CD4-positive, alpha-beta T cell treated with Interleukin-10 for 1 hour (primary cell): ENCODE results near the gene HDGFL3.
"Not testable (repeated sequence)": the region's sequence is repeated elsewhere in the genome, so short reads cannot be mapped to it uniquely, and the experiment has no call there.

Experiments used
- DNase-seq: peaks from one replicate; pipeline ENCODE4 v3.0.0-alpha.2; 2020

Gene HDGFL3

DNA sequence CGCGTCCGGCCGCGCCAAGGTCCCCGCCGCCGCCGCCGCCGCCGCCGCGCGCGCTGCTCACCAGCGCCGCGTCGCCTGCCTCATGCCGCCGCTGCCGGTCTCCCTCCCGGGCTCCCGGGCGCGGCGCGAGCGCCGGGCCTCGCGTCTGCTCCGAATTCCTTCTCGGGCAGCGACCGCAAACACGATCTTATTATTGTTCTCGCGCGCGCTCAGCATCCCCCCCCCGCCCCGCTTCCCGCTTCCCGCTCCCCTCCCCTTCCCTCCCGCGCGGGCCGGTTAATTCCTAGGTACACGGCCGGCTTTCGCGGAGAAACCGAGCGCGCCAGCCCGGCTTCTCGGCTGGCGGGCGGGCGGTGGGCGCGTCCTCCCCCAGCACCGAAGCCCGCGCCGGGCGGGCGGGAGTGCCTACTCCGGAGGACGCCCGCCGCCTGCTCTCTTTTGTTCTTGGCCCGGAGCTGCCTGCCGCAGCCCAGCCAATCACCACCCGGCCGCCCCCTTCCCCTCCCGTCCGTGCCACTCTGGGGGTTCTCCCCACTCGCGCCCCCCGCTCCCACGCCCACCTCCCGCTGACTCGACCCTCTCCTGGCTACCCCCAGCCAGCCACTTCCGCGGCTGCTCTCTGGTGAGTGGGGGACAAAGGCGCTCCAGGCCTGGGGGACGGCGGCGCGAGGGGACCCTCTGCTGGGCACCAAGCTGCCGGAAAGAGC, at the start of gene HDGFL3:
Gene HDGFL3 (minus strand): TSS at position 164 of the 707 bp plus-strand sequence. CDS start 409 bp downstream, outside the sequence.
- DNase-seq = peak; percentile 24

DNA sequence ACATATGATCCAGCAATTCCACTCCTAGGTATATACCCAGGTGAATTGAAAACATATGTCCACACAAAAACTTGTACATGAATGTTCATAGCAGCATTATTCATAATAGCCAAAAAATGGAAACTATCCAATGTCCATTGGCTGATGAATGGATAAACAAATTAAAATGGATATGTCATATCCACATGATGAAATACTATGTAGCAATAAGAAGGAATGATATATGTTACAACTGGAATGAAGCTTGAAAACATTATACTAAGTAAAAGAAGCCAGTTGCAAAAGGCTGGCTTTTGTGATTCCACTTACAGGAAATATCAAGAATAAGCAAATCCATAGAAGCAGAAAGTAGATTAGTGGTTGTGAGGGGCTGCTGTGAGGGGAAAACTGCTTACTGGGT, 43.2 kb upstream of the HDGFL3 start:
- no peak for DNase-seq

DNA sequence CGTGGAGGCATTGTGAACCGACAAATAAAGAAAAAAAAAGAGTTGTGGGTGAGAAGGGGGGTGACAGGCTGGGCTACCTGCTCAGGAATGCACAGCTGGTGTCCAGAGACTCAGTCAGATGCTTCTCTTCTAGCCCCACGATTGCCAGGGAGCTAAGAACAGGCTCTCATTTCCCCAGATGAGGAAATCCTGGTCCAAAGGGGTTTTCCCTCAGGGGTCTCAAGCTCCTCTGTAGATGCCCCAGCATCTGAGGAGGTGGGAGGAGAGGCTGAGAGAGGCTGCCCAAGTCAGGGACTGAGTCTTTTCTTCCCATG, 41.4 kb upstream of the HDGFL3 start:
- no peak for DNase-seq

DNA sequence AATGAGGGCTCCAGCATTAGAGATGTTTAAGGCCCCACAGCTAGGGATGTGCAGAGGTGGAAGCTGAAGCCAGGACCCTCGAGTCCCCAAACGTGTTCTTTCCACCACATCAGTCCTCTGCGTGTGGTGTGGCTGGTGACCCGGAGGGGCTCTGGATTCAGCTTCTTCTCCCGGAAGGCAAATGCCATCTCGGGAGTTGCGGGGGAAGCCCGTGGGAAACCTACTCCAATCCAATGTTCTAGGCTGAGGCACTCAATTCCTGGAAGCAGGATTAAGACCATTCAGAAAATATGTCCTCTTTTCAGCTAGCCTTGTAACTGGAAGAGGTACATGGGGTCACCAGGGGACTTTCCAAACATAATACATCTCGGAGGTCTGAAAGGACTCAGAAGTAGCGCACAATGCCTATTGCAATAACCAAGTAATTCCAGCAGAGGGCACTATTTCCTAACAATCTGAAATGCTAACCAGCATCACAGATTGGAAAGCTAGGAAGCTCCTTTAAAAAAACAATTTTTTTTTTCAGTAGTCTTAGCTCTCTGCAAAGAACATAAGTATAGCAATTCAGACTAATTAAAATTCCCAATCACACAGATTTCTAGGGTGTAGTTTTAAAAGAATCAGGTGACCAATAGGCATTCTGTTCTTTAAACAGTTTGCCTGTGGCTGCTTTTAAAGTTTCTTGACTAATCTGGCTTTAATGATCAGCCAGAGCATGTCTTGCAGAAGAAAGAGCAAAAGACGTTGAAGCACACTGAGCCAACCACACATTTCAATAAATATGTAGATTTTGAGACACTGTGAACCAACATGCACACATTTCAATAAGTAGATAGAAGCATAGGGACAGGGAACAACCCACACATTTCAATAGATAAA, 40.8 kb upstream of the HDGFL3 start:
- peak; percentile 53 for DNase-seq

DNA sequence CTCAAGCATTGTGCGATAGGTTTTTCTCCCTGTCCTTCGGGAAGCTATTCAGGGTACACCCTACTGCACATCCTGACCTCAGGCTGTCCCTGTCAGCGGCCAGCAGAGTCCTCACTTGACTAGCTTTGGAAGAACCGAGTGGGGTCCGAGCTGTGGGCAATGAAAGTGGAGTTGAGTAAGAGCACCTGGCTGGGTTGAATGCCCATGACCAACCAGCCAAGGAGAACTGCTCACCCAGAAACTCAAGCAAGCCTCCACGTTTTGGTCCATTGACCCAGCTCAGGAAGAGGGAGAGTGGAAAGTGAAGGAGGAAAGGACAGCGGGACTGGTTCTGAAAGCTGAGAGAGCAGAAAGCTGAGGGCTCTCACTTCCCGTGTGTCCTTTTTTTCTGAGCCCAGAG, 36.0 kb upstream of the HDGFL3 start:
- no peak for DNase-seq

DNA sequence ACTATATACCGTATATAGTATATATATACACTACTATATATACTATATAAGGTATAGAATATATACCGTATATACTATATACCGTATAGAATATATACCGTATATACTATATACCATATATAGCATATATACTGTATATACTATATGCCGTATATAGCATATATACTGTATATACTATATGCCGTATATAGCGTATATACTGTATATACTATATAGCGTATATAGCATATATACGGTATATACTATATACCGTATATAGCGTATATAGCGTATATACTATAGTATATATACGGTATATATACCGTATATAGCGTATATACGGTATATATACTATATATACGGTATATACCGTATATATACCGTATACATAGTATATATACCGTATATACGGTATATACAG, 22.6 kb upstream of the HDGFL3 start:
- DNase-seq = no peak

DNA sequence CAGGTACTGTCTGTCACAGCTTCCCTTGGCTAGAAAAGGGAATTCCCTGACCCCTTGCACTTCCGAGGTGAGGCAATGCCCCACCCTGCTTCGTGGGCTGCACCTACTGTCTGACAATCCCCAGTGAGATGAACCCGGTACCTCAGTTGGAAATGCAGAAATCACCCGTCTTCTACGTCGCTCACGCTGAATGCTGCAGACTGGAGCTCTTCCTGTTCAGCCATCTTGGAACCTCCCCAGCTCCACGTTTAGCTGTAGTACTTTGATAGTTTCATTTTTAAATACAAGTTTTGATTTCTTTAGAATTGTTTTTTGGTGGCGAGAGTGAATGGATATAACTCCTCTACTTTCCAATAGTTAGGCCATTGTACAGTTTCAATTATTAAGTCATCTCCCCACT, 17.8 kb upstream of the HDGFL3 start:
- DNase-seq = no peak

DNA sequence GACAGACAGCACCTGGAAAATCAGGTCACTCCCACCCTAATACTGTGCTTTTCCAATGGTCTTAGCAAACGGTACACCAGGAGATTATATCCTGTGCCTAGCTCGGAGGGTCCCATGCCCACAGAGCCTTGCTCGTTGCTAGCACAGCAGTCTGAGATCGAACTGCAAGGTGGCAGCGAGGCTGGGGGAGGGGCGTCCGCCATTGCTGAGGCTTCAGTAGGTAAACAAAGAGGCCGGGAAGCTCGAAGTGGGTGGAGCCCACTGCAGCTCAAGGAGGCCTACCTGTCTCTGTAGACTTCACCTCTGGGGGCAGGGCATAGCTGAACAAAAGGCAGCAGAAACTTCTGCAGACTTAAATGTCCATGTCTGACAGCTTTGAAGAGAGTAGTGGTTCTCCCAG, 14.2 kb upstream of the HDGFL3 start:
- DNase-seq = not testable (repeated sequence)

DNA sequence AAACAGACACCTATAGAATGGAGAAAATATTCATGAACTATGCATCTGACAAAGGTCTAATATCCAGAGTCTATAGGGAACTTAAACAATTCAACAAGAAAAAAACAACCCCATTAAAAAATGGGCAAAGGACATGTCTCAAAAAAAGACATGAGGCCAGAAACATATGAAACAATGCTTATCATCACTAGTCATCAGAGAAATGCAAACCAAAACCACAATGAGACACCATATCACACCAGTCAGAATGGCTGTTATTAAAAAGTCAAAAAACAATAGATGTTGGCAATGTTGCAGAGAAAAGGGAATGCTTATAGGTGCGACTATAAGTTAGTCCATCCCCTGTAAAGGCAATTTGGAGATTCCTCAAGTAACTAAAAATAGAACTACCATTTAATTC, 11.4 kb upstream of the HDGFL3 start:
- DNase-seq = no peak

DNA sequence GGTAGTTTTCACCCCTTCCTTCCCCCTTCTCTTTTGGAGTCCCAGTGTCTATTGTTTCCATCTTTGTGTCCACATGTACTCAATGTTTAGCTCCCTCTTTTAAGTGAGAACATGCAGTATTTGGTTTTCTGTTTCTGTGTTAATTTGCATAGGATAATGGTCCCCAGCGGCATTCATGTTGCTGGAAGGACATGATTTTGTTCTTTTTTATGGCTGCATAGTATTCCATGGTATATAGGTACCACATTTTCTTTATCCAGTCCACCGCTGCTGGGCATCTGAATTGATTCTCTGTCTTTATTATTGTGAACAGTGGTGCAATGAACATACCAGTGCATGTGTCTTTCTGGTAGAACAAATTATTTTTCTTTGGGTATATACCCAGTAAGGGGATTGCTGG, 7.7 kb upstream of the HDGFL3 start:
- no peak for DNase-seq

DNA sequence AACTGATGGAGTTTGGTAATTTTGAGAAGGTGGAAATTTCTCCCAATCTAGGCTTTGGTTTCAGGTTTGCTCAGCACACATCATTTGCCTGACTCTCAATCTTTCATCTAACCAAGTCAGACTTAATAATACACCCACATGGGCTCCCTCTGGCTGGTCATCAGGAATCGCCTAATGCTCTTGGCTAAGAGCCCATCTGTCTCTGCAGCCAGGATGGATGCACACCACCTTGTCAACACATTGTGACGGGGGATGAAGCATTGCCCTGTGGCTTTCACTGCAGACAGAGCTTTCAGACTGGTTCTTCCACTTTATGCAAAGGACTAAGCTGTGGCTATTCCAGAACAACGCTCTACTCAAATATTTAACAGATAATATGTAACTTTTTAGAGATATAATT, 3.0 kb upstream of the HDGFL3 start:
- DNase-seq = no peak

DNA sequence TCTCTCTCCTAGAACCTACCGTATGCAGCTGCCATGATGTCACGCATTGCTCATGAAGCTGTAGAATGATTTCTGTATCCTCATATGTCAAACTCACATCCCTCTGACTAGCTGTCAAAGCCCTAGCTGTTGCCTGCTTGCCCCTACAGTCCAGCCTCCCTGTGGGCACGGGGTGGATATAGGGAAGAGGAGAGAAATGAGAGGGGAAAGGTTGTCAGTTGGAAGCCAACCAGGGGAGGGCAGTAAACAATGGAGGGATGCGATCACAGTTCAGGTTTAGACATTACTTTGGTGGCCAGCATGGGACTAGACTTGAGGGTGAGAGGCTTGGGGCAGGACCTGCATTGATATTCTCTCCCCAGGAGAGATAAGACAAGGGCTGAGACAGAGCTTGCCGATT, 1.7 kb upstream of the HDGFL3 start:
- DNase-seq = no peak

DNA sequence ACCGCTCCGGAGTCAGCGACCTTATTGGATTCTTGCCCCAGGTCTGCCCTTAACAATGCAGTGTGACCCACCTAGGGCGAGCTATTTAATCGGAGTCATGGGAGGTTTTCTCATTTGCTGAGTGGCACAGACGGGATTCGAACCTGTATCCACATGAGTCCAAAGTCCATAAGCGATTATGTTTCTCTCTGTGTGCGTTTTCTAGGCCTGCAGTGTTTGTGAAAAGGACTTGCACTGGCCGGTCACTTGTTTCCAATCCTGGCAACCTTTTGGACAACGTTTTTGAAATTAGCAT, 691 bp upstream of the HDGFL3 start:
- DNase-seq = no peak

DNA sequence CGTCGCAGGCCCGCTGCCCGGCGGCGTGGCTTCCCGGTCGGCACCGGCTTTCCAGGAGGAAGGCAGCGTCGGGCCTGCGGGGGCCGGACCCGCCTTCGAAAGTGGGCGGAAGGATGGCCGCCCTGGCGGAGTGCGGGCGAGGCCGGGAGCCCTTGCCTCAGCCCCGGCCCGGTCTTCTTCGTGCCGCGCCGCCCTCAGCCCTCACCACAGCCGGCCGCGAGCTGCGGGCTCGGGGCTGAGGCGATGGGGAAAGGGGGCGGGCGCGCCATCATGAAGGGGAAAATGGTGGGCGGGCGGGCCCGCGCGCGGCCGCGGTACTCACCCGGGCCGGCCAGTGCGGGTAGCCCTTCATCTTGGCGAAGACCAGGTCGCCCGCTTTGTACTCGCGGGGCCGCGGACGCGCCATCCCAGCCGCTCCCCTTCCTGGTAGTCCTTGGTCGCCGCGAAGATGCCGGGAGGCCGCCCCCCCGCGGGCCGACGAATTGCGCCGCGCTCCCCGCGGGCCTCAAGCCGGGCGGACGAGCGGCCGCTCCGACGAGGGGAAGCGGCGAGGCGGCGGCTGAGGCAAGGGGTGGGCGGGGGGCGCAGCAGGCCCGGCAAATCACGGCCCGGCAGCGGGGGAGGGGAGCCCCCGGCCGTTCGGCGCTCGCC, 489 bp downstream of the HDGFL3 start:
- no peak for DNase-seq

DNA sequence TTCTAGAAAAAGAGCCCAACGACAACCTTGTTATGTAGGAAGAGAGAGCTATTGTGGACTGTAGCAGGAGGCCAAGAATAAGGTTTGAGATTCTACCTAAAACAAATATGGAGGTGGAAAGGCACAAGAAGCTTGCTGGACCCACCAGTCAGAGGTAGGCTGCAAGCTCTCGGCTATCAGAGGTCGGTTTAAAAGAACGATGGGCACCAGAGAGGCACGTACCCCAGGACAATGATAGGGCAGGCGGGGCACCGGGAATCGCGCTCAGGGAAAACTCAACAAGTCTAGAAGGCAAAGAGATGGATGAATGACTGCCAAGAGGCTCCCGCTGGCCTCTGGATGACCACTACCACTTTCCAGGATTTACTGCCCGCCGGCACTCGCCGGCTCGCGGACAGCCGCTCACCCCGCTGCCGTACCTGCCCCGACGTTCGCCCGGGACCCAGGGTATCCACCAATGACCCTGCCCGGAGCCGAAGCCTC, 1.1 kb downstream of the HDGFL3 start:
- no peak for DNase-seq

DNA sequence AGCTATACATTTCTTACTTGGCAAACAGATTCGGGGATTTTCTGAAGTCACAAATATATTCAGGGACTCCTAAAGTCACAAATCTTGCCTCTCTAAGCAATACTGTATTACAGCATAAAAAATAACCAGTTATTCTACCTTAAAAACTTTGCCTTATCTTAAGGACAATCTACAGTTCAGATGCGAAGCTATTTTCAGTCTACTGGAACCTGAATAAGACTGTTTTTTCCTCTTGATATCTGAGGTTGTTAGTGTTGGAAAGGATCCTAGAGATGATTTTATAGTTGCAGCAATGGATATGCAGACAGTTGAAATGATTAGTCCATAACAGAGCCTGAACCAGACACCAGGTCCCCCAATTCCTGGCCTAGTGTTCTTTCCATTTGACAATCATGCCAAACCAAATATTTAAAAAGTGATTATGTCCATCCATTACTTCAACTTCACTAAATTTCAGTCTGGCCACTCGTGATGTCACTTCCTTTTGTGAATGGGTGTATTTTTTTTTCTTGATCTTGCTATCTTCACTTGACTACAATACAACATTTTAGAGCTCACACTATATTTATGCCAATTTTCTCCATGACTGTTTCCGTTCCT, 1.8 kb downstream of the HDGFL3 start:
- DNase-seq = no peak

DNA sequence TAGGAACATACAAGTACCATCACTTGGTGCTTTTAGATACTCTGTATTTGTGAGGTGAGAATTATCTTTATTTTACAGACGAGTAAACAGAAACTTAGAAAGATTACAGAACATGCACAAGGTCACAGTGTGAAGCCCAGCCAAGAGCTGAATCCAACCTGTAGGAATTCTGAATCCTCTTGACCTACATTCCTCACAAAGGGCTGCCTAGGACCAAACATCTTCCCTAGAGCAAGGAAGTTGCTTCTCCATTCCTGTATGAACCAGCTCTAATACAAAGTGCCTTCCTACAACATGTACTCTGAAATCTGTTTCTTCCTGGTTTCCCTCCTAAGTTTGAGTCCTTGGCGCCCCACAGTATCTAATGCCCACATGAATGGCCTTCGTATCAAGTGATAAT, 2.9 kb downstream of the HDGFL3 start:
- no peak for DNase-seq

DNA sequence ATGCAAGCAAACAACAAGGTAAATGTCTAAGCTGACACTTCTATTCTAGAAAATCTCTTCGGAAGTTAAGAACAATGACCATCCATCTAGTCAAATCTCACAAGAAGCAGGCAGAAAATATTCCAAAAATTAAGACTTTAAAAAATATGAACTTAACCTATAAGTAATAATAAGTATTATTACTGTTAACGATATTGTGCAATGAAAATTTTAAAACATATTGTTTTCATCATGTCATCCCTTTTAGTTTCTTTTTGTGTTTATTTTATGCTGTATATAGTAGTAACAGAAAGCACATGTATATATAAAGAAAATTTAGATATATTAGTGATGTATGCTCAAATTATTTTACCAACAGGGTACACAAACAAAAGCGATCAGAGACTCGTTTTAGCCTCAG, 4.1 kb downstream of the HDGFL3 start:
- no peak for DNase-seq

DNA sequence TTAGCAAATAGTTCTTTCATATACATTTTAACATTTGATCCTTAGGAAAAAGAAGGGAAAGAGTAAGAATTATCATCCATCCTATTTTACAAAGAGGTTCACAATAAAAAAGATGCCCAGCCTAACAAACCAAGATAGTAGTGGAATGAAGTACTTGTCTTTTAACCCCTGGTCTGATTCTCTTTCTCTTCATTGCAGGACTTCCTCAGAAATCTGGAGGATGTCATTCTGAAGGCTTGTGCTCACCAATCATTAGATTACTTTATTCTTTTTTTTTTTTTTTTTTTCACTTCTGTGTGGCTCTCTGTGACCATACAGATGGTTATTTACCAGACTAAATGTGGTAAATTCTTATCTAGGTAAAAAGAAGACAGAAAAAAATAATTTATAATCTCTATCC, 7.0 kb downstream of the HDGFL3 start:
- DNase-seq = no peak

DNA sequence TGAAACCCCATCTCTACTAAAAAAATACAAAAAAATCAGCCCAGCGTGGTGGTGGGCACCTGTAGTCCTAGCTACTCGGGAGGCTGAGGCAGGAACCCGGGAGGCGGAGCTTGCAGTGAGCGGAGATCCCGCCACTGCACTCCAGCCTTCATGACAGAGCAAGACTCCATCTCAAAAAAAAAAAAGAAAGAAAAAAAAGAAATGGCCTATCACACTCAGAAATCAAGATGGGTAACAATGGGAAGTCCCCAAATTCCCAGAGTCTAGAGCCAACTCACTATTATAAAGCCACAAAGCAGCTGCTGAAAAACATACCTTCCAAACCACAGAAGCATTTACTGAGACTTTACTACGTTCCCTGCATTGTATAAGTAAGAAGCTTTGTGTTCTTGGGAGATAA, 7.5 kb downstream of the HDGFL3 start:
- DNase-seq = no peak

DNA sequence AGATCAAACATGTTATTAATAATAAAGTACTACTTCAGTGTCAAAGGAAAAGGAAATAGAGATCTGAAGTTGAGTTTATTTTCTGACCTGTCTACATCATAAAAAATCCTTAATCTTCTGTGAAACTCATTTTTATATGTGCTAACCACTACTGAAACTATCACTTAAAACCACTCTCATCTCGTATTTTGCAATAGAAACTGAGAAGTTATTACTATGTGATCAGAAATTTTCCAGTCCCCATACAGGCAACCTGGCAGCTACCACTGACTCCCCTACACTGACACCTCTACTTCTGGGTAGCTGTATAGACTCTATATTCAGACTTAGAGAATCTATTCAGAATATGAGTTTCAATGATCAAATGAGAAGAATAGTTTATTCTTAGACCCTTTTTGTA, 8.3 kb downstream of the HDGFL3 start:
- no peak for DNase-seq

DNA sequence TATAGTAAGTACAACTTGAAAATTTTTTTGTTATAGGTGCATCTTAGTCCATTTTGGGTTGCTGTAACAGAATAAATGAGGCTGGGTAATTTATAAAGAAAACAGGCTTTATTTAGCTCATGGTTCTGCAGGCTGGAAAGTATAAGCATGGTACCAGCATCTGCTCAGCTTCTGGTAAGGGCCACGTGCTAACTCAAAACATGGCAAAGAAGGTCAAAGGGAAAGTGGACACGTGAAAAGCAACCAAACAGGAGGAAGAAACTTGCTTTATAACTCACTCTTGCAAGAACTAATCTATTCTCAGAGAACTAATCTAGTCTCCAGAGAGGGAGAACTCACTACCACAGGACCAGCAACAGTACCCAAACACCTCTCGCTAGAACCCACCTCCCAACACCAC, 9.1 kb downstream of the HDGFL3 start:
- DNase-seq = no peak

DNA sequence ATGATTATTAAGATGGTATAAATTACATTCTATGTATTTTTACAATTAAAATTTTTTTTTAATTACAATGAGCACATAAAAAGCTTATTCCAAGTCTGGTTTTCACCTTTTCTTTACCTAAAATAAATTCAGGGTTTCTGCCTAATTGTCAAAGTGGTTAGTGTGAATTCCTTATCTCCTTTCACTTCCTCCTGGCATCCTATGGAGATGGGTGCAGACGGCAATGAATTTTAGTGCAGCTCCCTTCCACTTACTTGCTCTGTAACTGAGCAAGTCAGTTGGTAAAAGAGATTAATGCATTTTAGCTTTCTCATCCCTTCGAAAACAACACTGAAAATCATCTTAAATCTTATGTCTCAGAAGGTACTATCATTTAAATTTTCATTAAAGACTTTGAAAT, 13.1 kb downstream of the HDGFL3 start:
- no peak for DNase-seq

DNA sequence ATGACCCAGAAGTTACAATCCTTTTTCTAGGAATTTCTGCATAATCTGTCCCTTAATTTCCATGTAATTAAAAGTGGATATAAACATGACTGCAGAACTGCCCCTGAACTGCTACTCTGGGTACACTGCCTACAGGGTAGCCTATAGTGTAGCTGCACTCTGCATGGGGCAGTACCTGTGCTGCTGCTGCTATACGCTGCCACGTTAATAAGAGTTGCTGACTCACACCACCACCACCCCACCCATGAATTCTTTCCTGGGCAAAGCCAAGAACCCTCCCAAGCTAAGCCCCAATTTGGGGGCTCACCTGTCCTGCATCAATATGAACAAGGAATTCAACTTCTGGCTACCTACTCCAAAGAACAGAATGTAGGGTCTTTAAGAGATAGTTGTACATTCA, 13.9 kb downstream of the HDGFL3 start:
- no peak for DNase-seq
